Stimulated activated effector memory CD8-positive, alpha-beta T cell treated with anti-CD3 and anti-CD28 coated beads, Interleukin-12 subunit alpha, Interleukin-12 subunit beta, amount 100 ng/mL, for 72 hours (primary cell): ENCODE measurements around the gene CTTNBP2.

Experiments
- ATAC-seq: fragments of 150-1000 bp; cut with Tn5 transposase; 2 replicates; pipeline ENCODE4 v1.10.0; 2021
- DNase-seq, 2 donors: peaks; one replicate each; pipeline ENCODE4 v3.0.0; 2021 to 2022; ENCODE audit warnings: low spot score in 2 of 2
- H3K27ac Mint-ChIP-seq: one replicate; pipeline ENCODE4 v1.8.0; 2022; ENCODE audit warnings: mild to moderate bottlenecking, mixed read lengths
- H3K36me3 Mint-ChIP-seq: one replicate; pipeline ENCODE4 v1.8.0; 2022; ENCODE audit warnings: mild to moderate bottlenecking, mixed read lengths
- H3K4me1 Mint-ChIP-seq: one replicate; pipeline ENCODE4 v1.8.0; 2022; ENCODE audit warnings: mixed read lengths
- H3K4me3 Mint-ChIP-seq: one replicate; pipeline ENCODE4 v1.8.0; 2022; ENCODE audit warnings: mild to moderate bottlenecking, mixed read lengths
- H3K9me3 Mint-ChIP-seq: one replicate; pipeline ENCODE4 v1.8.0; 2022; ENCODE audit warnings: mixed read lengths

Gene CTTNBP2

DNA sequence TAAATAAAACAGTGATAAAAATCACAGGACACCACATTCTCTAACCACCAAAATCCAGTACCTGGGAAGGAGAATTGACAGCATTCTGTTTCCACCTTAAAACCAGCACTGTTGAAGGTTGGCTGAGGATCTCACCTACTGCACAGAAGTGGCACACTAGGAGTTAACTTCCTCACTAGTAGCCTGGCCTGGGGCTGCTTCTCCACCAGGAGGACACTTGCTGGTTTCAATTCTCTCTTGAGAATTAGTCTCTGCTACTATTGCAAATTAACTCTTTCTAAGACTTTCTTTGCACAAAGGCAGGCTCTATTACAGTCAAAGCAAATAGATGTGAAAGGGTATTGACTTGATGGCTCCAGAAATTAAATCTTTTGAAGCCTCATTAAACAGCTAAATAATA lies 2.3 kb upstream of the CTTNBP2 start:
- no peaks in the 10 kb centered on the region for H3K36me3 Mint-ChIP-seq
- H3K4me1 Mint-ChIP-seq, result peaks cover 5% of the 10 kb centered on the region
- no peaks in the 10 kb centered on the region for H3K9me3 Mint-ChIP-seq
- DNase-seq (no peak), ATAC-seq (no peak)
- no peak overlapping the region for H3K27ac Mint-ChIP-seq
- H3K4me3 Mint-ChIP-seq, result no peak overlapping the region

DNA sequence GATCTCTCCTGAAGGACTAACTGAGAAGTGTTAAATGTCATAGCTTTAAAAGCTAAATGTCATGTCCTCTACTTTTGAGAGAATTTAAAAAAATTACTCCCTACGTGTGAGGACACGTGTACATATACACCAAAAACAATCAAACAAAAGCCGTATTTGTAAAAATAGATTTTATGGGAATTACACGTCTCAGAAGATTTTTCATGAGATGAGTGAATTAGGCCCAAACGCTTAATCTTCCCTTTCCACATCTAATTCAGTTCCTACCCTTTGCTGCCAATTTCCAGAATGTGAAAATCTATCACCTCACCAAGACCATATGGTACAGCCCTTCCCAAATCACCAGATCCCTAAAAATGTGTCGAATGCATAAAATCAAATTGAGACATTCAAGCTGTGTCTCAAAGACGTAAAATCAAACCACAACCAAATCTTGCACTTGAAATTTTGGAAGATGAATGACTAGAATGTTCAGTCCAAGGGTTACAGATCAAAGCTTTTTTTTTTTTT lies 1.0 kb upstream of the CTTNBP2 start:
- ATAC-seq (no peak), DNase-seq (no peak)
- no peaks in the 10 kb centered on the region for H3K36me3 Mint-ChIP-seq
- H3K27ac Mint-ChIP-seq, result no peak overlapping the region
- peaks cover 5% of the 10 kb centered on the region for H3K4me1 Mint-ChIP-seq
- no peaks in the 10 kb centered on the region for H3K9me3 Mint-ChIP-seq
- peak overlapping the region; percentile 23 for H3K4me3 Mint-ChIP-seq

DNA sequence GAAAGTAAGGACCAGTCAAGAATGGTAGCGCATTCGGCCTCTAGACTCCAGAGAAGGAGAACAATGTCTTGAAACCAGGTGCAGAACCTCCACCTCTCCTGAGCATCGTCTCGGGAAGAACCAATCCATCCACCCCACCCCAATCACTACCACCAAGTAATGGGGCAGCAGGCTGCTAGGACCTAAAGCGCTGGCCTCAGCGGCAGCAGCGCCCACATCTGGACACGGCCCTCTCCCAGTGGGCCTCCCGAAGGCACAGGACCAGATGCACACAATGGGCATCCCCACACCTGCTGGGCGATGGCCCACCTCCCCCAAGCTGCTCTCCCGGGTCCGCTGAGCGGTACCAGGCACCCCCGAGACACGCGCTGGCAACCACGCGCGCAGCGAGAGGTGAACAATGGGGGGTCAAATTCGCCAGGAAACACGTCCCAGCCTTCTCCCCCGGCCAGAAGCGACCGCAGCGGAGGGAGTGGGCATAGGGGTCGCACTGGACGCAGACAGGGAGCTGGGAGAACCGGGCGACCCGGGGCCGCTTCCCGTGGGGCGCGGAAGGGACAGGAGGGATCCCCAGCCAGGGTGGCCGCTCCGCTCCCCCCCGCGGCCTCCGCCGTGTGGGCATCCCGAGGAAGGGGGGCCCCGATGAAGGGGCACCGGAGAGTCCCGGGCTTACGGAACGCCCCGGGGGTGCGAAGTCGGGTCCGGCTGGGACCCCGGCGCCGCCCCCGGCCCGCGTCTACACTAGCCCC lies 506 bp downstream of the CTTNBP2 start:
- no peak for DNase-seq
- Mint-ChIP-seq H3K36me3 (no peaks in the 10 kb centered on the region), H3K4me3 (no peak overlapping the region), H3K27ac (no peak overlapping the region), H3K9me3 (no peaks in the 10 kb centered on the region), H3K4me1 (peaks cover 5% of the 10 kb centered on the region)
- peak; percentile 44 for ATAC-seq

DNA sequence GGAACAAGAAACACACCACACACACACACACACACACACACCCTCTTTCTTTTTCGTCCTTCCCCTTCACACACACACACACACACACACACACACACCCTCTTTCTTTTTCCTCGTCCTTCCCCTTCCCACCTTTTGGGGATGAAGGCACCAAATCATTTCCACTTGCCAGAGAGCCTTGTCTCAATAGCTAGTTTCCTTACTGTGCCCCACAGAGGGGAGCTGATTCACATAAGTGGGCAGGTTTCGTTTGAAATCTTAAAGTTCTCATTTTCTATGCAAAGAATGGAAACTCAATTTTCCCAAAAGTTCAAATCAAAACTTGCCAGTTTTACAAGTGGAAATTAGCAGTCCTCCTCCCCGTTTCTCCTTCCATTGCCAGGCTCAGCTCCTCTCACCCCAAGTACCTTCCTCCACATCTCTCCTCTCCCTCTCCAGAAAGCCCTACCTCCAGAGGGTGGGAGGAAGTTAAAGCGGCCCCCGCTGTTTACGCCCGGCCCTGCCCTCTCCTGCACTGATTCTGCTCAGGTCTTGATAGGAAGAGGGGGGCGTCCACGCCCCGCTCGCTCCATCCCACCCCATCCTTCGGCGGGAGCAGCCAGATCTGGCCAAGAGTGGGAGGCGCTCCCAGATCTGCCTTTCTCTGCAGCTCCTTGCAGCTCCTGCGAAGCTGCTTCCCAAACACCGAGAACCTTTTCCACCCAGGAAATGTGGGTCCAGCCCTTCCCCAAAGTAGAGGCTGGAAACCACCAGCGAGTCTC lies 1.3 kb downstream of the CTTNBP2 start:
- DNase-seq, result no peak
- Mint-ChIP-seq H3K36me3 (no peaks in the 10 kb centered on the region), H3K4me1 (peaks cover 5% of the 10 kb centered on the region), H3K4me3 (no peak overlapping the region), H3K9me3 (no peaks in the 10 kb centered on the region), H3K27ac (no peak overlapping the region)
- peak; percentile 39 for ATAC-seq

DNA sequence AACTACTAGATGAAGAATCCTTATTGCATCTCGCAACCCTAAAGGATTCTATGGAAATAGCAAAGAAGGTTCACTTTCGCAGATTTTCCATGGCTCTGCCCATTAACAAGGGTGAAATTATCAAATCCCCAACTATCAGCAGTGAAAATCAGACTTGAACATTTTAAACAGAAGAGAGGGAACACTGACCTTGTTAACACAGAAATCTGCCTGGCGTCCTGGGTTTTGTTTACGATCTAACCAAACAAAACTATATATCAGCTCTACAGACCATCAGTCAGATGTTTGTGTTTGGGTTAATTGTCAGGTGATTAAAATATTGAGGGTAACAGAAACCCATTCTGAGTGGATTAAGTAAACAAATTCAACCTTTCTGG lies 1.9 kb downstream of the CTTNBP2 start:
- no peak for DNase-seq
- Mint-ChIP-seq H3K36me3 (no peaks in the 10 kb centered on the region), H3K4me1 (peaks cover 5% of the 10 kb centered on the region), H3K9me3 (no peaks in the 10 kb centered on the region), H3K27ac (no peak overlapping the region), H3K4me3 (no peak overlapping the region)
- ATAC-seq, result no peak

DNA sequence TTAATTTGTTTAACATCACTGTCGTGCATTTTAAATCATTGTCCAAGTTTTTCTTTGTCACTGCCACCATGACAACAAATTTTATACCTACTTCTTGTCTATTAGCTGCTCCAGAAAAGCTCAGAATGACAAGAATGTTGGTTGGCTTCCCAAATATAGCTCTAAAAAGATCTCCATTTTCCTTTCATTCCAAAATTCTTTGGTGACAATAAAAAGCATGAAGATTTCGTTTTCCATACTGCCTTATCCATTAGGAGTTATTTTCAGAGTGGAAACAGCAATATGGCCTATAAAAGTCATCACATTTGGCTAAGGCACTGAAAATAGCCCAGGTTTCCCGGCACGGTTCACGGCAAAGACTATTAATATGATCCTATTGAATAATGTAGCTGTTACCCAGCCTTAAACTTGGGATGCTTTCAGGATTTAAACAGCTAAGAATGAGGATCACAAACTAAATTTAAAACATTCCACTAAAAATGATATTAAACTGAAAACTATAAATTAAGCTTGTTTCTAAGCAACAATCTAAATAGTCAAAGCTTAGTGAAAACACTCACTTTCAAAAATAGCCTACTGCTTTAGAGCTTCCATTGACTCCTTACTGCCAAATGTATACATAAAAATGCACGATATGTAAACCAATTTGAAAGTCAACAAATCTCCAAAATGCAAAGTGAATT lies 2.7 kb downstream of the CTTNBP2 start:
- Mint-ChIP-seq H3K9me3 (no peaks in the 10 kb centered on the region), H3K4me3 (no peak overlapping the region), H3K27ac (no peak overlapping the region), H3K36me3 (no peaks in the 10 kb centered on the region), H3K4me1 (peaks cover 5% of the 10 kb centered on the region)
- no peak for ATAC-seq
- no peak for DNase-seq

DNA sequence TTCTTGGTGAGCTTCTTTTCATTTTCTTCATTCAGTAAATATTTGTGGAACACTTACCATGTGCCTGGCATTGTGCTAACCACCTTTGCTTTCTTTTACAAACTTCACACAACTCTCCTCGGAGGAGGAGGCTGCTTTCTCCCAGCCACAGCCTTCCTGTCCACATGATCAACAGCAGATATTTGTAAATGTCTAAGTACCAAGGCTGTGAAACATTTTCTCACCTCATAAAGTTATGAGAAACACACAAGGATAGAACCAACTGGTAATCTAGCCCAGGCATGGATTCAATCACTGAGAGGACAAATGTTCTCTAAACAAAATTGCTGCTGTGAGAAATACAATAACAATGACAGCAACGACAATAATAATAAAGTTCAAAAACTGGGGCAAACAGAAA lies 3.9 kb downstream of the CTTNBP2 start:
- Mint-ChIP-seq H3K36me3 (no peaks in the 10 kb centered on the region), H3K4me1 (peaks cover 5% of the 10 kb centered on the region), H3K4me3 (no peak overlapping the region), H3K9me3 (no peaks in the 10 kb centered on the region), H3K27ac (no peak overlapping the region)
- no peak for ATAC-seq
- DNase-seq, result no peak

DNA sequence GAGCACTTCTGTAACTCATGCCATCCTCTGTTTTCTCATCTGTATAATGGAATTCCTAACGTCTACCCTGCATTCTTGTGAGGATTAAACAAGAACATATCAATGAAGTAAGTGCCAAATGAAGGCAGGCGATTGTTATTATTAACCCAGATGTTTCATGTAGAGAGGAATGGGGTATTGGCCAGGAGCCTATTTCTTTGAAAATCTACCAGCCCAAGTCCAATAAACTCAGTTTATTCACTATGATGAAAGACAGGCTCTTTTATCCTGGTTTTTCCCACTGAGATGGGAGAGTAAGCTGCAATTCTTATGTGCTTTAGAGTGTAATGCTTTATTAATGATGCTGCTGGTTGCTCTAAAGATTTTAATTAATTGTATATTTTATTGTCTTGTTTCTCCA lies 9.6 kb downstream of the CTTNBP2 start:
- H3K27ac Mint-ChIP-seq, result no peak overlapping the region
- H3K9me3 Mint-ChIP-seq, result peaks cover 3% of the 10 kb centered on the region
- ATAC-seq (no peak), DNase-seq (no peak)
- no peaks in the 10 kb centered on the region for H3K4me1 Mint-ChIP-seq
- no peak overlapping the region for H3K4me3 Mint-ChIP-seq
- H3K36me3 Mint-ChIP-seq, result no peaks in the 10 kb centered on the region

DNA sequence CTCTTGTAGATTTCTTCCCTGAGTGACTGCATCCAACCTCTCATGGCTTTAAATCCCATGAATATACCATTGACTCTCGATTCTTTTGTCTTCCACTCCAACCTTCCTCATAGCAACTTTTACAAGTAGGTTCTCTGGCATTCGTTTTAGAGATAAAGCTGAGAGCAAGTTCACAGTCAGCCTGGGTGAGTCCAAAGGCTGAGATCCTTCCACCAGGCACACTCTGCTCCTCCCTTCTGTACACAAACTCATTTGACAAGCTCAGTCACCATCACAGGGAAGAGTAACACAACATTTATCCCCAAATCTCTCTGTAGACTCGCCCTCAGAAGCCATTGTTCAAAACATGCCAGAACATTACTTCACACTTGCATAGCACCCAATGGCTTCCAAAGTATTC lies 10.9 kb downstream of the CTTNBP2 start:
- Mint-ChIP-seq H3K9me3 (peaks cover 3% of the 10 kb centered on the region), H3K36me3 (no peaks in the 10 kb centered on the region)
- ATAC-seq, result no peak

DNA sequence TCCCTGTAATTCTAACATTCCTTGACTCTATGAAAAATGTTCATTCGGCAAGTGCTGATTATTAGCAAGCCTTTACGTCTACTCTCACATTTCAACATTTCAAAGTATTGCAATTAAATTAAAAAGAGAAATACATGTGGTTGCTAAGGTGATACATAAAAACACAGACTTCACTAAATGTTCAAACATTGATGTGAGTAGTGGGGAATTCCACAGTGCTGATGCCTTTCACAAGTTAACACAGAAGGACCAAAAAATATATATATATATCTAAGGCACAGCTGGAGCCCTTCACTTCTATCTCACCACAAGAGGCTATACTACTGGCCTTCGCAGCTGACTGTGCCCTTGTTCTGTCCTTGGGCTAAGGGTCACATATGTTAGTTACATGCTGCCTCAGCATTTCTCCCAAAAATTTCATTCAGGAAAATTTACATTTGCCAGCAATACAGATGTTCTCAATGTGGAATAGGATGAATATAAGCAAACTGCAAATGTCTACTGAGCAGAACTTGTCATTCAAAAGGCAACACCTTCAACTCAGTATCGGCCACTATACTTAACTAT lies 13.9 kb downstream of the CTTNBP2 start:
- ATAC-seq, result no peak
- Mint-ChIP-seq H3K9me3 (peaks cover 3% of the 10 kb centered on the region), H3K4me1 (no peaks in the 10 kb centered on the region), H3K4me3 (no peak overlapping the region), H3K36me3 (no peaks in the 10 kb centered on the region), H3K27ac (no peak overlapping the region)
- DNase-seq, result no peak

More for the DNA sequence above, 10.9 kb downstream of the CTTNBP2 start:
- Mint-ChIP-seq H3K27ac (no peak overlapping the region), H3K4me1 (no peaks in the 10 kb centered on the region), H3K4me3 (no peak overlapping the region)
- DNase-seq, result no peak

DNA sequence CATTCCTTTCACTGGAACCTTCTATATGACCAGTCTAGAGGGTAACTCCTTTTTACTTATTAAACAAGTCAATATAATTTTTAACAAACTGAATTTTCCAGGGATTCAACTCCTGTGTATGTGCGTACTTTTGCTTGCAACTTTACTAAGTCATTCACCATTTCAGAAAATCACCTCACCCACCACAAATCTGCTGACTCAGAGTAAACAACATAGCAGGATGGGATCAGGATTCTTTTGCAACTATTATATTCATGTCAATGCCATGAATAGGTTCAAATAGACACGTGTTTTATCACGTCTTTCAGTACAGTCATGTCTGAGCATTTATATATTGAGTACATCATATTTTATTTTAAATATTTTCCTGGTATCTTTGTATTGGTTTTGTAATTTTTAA lies 14.5 kb downstream of the CTTNBP2 start:
- no peak overlapping the region for H3K27ac Mint-ChIP-seq
- no peak for ATAC-seq

DNA sequence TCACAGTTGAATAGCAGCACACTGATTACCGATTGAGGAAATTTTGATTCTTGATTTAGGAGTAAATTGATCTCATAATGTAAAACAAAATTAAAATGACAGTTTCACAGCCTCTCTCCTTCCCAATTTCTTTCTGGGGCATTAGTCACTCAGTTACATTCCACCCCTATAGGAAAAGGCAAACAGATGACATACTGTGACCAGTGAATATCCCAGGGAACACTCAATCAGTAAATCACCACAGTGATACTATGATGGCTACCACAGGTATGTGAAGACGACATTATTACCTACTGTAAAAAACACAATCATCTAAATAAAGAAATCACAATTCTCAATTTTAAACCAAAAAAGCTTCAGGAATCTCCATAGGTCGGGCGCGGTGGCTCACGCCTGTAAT lies 15.5 kb downstream of the CTTNBP2 start:
- ATAC-seq (no peak), DNase-seq (no peak)
- no peak overlapping the region for H3K27ac Mint-ChIP-seq
- H3K4me3 Mint-ChIP-seq, result no peak overlapping the region
- H3K4me1 Mint-ChIP-seq, result no peaks in the 10 kb centered on the region
- H3K36me3 Mint-ChIP-seq, result no peaks in the 10 kb centered on the region
- peaks cover 3% of the 10 kb centered on the region for H3K9me3 Mint-ChIP-seq

More for the DNA sequence above, 14.5 kb downstream of the CTTNBP2 start:
- H3K4me3 Mint-ChIP-seq, result no peak overlapping the region
- no peak for DNase-seq
- peaks cover 3% of the 10 kb centered on the region for H3K9me3 Mint-ChIP-seq
- H3K4me1 Mint-ChIP-seq, result no peaks in the 10 kb centered on the region
- H3K36me3 Mint-ChIP-seq, result no peaks in the 10 kb centered on the region

DNA sequence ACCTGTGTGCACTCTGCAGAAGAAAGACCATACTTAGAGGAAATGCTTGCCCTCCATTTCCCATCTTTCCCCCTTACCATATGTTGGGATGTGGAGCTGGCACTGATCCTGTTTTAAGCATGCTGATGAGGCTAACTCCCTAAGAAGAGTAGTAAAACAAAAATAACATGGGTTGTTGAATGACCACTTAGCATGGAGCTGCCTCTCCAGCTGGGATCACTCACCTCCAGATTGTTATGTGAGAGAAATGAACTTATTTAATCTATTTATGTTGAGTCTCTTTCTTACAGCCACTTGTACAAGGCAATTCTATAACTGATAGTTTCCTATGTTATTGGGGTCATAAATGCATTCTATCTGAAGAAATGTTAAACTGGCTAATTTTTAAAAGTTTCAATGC lies 17.0 kb downstream of the CTTNBP2 start:
- Mint-ChIP-seq H3K4me3 (no peak overlapping the region), H3K27ac (no peak overlapping the region), H3K9me3 (peaks cover 3% of the 10 kb centered on the region), H3K4me1 (no peaks in the 10 kb centered on the region), H3K36me3 (no peaks in the 10 kb centered on the region)
- ATAC-seq (no peak), DNase-seq (no peak)

DNA sequence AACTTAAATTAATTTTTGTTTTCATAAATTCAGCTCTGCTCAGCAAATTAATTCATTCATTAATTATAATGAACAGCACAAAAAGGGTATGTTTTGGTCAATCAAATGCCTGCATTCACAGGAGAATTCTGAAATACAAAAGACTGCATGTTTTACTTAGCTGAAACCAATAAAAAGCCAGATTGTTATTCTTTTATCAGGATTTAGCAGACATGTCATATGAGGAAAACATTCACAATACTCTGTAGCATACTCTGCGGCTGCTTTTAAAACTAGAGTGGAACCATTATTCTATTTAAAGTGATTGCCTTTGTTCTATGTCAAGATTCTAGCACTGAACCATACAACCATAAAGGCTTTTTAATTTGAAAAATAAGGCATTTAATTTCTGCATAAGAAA lies 19.1 kb downstream of the CTTNBP2 start:
- Mint-ChIP-seq H3K4me1 (no peaks in the 10 kb centered on the region), H3K4me3 (no peak overlapping the region), H3K36me3 (no peaks in the 10 kb centered on the region), H3K9me3 (no peaks in the 10 kb centered on the region), H3K27ac (no peak overlapping the region)
- ATAC-seq, result no peak
- DNase-seq, result no peak

DNA sequence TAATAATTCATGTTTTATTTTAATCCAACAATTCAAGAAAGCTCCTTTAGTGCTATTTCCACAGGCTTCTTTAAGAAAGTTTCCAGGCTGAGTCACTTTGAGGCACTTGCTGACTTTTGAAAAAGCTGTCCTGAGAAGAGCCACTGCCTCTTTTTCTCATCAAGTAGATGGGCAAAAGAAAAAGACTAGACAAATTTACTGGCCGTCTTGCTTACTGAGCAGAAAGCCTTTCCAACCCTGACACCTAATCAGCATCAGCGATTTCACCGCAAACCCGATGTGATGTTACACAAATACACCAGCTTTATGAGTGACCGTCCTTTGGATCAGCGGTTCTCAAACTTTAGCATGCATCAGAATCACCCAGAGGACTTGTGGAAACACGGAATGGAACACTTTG lies 24.3 kb downstream of the CTTNBP2 start:
- Mint-ChIP-seq H3K27ac (no peak overlapping the region), H3K4me3 (no peak overlapping the region), H3K4me1 (no peaks in the 10 kb centered on the region), H3K36me3 (no peaks in the 10 kb centered on the region), H3K9me3 (peaks cover 5% of the 10 kb centered on the region)
- ATAC-seq (no peak), DNase-seq (no peak)
